Heart right ventricle (tissue), 16 donors: ENCODE results near the gene MOB3B. TPM values are rescaled to one million over a fixed set of nuclear protein-coding genes. Genes with fewer than 3 reads are reported as not detected.

Experiments used
- ATAC-seq, 8 donors: fragments of 200-7000 bp; cut with Tn5 transposase; one replicate each; pipeline ENCODE4 v1.9.1; 2020; ENCODE audit warnings: mild to moderate bottlenecking in 8 of 8, moderate library complexity in 8 of 8, moderate number of reproducible peaks in 1 of 8
- DNase-seq, 2 donors: peaks; one replicate each; pipeline ENCODE4 v3.0.0-alpha.2; 2020
- H3K27ac ChIP-seq, 10 donors: fragments of 200-600 bp; sonication (generic) in 2 of 10; one replicate each; pipeline versions ENCODE4 v1.5.0 to v1.8.0; 2020 to 2022; ENCODE audit warnings: mild to moderate bottlenecking in 3 of 10
- H3K27me3 ChIP-seq, 7 donors: fragments of 200-600 bp; one replicate each; pipeline ENCODE4 v1.8.0; 2021 to 2022; ENCODE audit warnings: mild to moderate bottlenecking in 2 of 7
- H3K36me3 ChIP-seq, 9 donors: fragments of 200-600 bp; sonication (generic) in 1 of 9; one replicate each; pipeline versions ENCODE4 v1.5.0 to v1.8.0; 2020 to 2022; ENCODE audit warnings: mild to moderate bottlenecking in 2 of 9
- H3K4me1 ChIP-seq, 9 donors: fragments of 200-600 bp; sonication (generic) in 1 of 9; one replicate each; pipeline versions ENCODE4 v1.5.0 to v1.8.0; 2020 to 2022; ENCODE audit warnings: mild to moderate bottlenecking in 4 of 9
- H3K4me3 ChIP-seq, 10 donors: fragments of 200-600 bp; sonication (generic) in 2 of 10; one replicate each; pipeline versions ENCODE4 v1.5.0 to v1.8.0; 2020 to 2022; ENCODE audit warnings: mild to moderate bottlenecking in 7 of 10, moderate library complexity in 2 of 10
- H3K9me3 ChIP-seq, 11 donors: fragments of 200-600 bp in 10 of 11; sonication (generic) in 2 of 11; one replicate each; pipeline versions ENCODE4 v1.5.0 to v1.8.0; 2013 to 2022; ENCODE audit warnings: mild to moderate bottlenecking in 2 of 11, control low read depth in 1 of 11, moderate library complexity in 1 of 11
- CTCF ChIP-seq, 9 donors: fragments of 200-600 bp; sonication (generic) in 2 of 9; IDR thresholded peaks; one replicate each; pipeline versions ENCODE4 v1.5.0 to v1.8.0; 2021 to 2022; ENCODE audit warnings: antibody characterized with exemption in 9 of 9, mild to moderate bottlenecking in 5 of 9, moderate library complexity in 1 of 9
- WGBS, 2 donors: extraction: QIAGEN DNeasy Blood & Tissue Kit; methylation state at CpG; one replicate each; pipeline ENCODE4 v1.1.7; 2013; ENCODE audit warnings: inconsistent platforms in 1 of 2; 5-methylcytosine and 5-hydroxymethylcytosine counted together
- intact Hi-C, 10 donors: fragments of 100-400 bp; cut with DNase I; formaldehyde crosslinking; loops; one replicate each; pipeline versions ENCODE4 v1.11.1 to v1.14.2; 2022
- polyA plus RNA-seq, 2 donors: library from polyadenylated mRNA; stranded (reverse); fragments of 200-250 nt; gene quantifications; one replicate each; pipeline ENCODE4 v1.2.3, GENCODE V29; 2013
- total RNA-seq, 10 donors: library from RNA; stranded (reverse); fragmentation: NEBNext Ultra II Directional in 3 of 10; extraction: Animal tissue kit (Norgen Biotek cat#: 25700) in 3 of 10; gene quantifications; one replicate each; pipeline versions ENCODE4 v1.2.1 to v1.2.4, GENCODE V29; 2021 to 2023
- donor health status: Arrhythmogenic right ventricular cardiomyopathy.
- donor health status: ischemic (EF 13 %, LVEDD 7.1; RV severe dilation, severe dysfunction).
- donor health status: healthy with polysubstance abuse.
- donor health status: DM: no; HTN: yes; CAD: no.
- donor health status: DM: no; HTN: no; CAD: no.
- donor health status: ischemic (EF 25% LVEDD 6.9; RV normal size, moderate dysfunction).
- donor health status: ischemic (EF 25% LVEDD 5.7; RV mildly dilated, moderate dysfunction).
- donor health status: healthy.
- donor health status: DM: yes; HTN: yes; CAD: no.
- donor health status: Ischemic cardiomyopathy.
- donor health status: ischemic (EF 35%, LVEDD 5.7; RV mildly dilated, moderate dysfunction).
- donor health status: nonischemic (EF 11% LVEDD 7.7; RV severe dilation, severe dysfunction).
- donor health status: DM: yes; HTN: yes; CAD: no.
- donor health status: PGD.
- donor health status: ischemic (EF 29% LVEDD 5.4; RV normal size, mild dysfunction).
- donor health status: nonischemic (EF 23%, LVEDD 6.1; RV moderate dilation, normal function).

MOB3B gene
- total and polyA plus RNA-seq, 12 donors: 0.39 to 2.3 (median 1.3) TPM

- ATAC-seq: no peak
- DNase-seq: no peak
- 61 to 63% methylated on average over 8 of the region's 8 CpGs for WGBS, 2 donors
- TF ChIP-seq CTCF (IDR thresholded peaks at IDR 0.05): no peak
- no peak overlapping the region for H3K4me3 ChIP-seq
- H3K27ac ChIP-seq: no peak overlapping the region
- intact Hi-C loops: no loop called here
- peaks cover 0 to 3% (median 0%) of the 10 kb centered on the region in 7 donors for H3K27me3 ChIP-seq
- no peaks in the 10 kb centered on the region for H3K4me1 ChIP-seq
- no peaks in the 10 kb centered on the region for H3K36me3 ChIP-seq
- no peaks in the 10 kb centered on the region for H3K9me3 ChIP-seq
Measured at GRCh38 chr9:27377147-27377807, 152.3 kb downstream of the MOB3B start.

GRCh38 chr9:27373851-27374250 lies 155.8 kb downstream of the MOB3B start:
- TF ChIP-seq CTCF (IDR thresholded peaks at IDR 0.05): no peak
- Histone ChIP-seq H3K27me3 (peaks cover 0 to 3% (median 0%) of the 10 kb centered on the region in 7 donors), H3K27ac (no peak overlapping the region), H3K9me3 (no peaks in the 10 kb centered on the region), H3K4me3 (no peak overlapping the region), H3K36me3 (no peaks in the 10 kb centered on the region), H3K4me1 (peaks cover 0 to 6% (median 2%) of the 10 kb centered on the region in 9 donors)
- intact Hi-C loops: no loop called here
- ATAC-seq: no peak
- DNase-seq: no peak
- WGBS, 2 donors: 97% methylated on average over 4 of the region's 4 CpGs

- ATAC-seq: peak in 1 of 8 donors; percentile 19
- Histone ChIP-seq H3K27me3 (no peaks in the 10 kb centered on the region), H3K27ac (no peak overlapping the region), H3K36me3 (no peaks in the 10 kb centered on the region), H3K4me1 (peaks cover 0 to 15% (median 6%) of the 10 kb centered on the region in 9 donors), H3K4me3 (no peak overlapping the region), H3K9me3 (no peaks in the 10 kb centered on the region)
- 89 to 90% methylated on average over 1 of the region's 1 CpG for WGBS, 2 donors
- intact Hi-C loops: no loop called here
- no peak for TF ChIP-seq CTCF (IDR thresholded peaks at IDR 0.05)
- no peak for DNase-seq
Measured at GRCh38 chr9:27372615-27373014, 157.0 kb downstream of the MOB3B start.

- Histone ChIP-seq H3K36me3 (no peaks in the 10 kb centered on the region), H3K4me1 (peaks cover 0 to 25% (median 6%) of the 10 kb centered on the region in 9 donors), H3K27ac (no peak overlapping the region), H3K27me3 (no peaks in the 10 kb centered on the region), H3K9me3 (no peaks in the 10 kb centered on the region), H3K4me3 (no peak overlapping the region)
- WGBS, 2 donors: 74 to 86% methylated on average over 5 of the region's 5 CpGs
- ATAC-seq (no peak), DNase-seq (no peak)
- intact Hi-C loops: no loop called here
- TF ChIP-seq CTCF (IDR thresholded peaks at IDR 0.05): no peak
Measured at GRCh38 chr9:27371382-27371781, 158.2 kb downstream of the MOB3B start.
